Activated CD8-positive, alpha-beta memory T cell treated with anti-CD3 and anti-CD28 coated beads, Interleukin-2, amount 50 U/mL, for 24 hours (primary cell): ENCODE data around the gene PGAM1.
"Not testable (repeated sequence)": the region's sequence is repeated elsewhere in the genome, so short reads cannot be mapped to it uniquely, and the experiment has no call there.

Source experiments
- DNase-seq: peaks from one replicate; pipeline ENCODE4 v3.0.0-alpha.2; 2020; ENCODE audit errors: extremely low read depth

PGAM1 gene

DNA sequence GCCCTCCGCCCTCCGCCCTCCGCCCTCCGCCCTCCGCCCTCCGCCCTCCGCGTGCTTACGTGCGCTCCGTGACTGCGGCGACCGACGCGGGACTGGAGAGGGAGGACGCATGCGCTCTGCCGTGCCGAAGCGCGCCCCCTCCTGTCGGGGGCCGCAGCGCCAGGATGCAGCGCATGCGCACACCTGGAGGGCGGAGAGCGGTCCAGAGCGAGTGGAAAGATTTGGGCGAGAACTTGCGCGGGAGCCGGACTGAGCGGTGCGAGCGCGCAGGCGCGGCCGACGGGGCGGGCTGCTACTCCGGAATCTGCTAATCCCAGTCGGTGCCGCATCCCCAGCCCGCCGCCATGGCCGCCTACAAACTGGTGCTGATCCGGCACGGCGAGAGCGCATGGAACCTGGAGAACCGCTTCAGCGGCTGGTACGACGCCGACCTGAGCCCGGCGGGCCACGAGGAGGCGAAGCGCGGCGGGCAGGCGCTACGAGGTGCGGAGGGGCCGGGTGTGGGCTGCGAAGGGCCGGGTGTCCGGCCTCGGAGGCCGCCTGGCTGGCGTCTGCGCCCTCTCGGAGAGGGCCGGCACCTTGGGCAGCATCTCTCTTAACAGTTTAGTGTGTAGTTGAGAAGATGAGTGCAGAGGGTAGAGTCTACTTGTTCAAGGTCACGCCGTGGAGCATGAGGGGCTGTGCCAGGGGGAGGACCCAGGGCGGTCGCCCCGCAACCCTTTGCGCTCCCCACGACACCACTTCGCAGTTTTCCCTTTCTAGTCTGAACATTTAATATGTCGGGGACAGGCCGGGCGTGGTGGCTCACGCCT lies at the start of gene PGAM1:
TSS of gene PGAM1 (plus strand) at position 228 of the 812 bp plus-strand sequence. CDS start at position 345, 117 bp downstream.
- peak; percentile 83 for DNase-seq

- no peak for DNase-seq
These were observed 49.6 kb upstream of the PGAM1 start for GRCh38 chr10:97376413-97376812.

DNA sequence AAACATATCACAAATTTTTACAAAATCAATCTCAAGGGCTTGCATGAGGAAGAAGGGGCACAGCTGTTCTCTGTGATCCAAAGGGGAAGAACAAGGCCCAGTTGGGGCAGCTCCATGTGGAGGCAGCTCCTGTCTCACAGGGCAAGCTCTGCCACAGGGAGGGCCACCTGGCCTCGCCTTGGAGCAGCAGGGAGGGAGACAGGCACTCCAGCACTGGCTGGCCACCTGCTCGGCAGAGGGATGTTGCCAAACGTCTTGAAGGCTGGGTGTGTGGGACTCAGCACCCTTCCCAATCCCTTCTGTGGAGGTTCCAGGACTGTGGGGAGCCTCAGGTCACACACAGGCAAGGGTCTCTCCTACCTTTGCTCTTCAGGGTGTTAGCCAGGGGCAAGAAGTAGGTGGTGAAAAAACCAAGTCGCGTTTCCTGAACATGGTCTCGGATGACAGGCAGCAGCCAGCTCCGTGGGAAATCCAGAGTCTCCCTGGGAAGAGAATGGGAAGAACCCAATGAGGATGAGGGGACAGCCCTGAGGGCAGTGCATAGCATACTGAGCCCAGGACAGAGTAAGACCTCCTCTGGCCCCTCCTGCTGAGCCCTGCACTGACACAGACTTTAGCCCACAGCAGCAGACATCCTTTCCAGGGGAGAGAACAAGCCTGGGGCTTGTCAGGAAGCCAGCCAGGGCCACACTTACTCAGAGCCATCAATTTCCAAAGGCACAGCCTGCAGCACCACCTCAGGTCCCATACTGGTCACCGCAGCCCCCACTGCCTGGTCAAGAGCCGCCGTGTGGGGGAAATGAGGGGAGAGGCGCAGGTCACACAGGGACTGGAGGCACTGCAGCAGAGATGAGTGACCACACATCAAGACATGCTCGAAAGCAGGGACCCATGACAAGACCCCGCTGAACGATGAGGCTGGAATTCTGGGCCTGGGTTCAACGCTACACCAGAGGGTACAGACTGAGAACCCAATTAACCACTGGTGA lies 46.8 kb upstream of the PGAM1 start:
- DNase-seq, result no peak

GRCh38 chr10:97380516-97380915 lies 45.5 kb upstream of the PGAM1 start:
- no peak for DNase-seq

DNA sequence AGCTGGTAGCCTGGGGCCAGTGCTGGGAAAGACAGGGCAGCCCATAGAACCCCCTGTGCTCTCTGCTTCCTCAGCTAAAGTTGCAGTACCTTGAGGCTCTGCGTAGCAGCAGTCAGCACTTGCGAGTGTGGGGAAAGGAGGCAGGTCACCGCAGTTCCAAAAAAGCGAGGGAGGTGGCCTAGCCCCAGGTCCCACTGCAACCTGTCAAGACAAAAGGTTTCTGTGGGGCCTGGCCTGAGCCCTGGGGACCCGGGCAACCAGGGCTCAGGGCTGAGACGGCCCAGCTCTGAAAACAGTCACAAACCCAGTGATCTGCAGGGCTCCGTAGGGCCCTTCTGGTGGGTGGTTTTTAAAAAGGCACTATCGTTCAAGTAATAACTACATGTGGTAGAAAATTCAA lies 44.4 kb upstream of the PGAM1 start:
- DNase-seq, result no peak

GRCh38 chr10:97383159-97383558 lies 42.8 kb upstream of the PGAM1 start:
- DNase-seq, result no peak

DNA sequence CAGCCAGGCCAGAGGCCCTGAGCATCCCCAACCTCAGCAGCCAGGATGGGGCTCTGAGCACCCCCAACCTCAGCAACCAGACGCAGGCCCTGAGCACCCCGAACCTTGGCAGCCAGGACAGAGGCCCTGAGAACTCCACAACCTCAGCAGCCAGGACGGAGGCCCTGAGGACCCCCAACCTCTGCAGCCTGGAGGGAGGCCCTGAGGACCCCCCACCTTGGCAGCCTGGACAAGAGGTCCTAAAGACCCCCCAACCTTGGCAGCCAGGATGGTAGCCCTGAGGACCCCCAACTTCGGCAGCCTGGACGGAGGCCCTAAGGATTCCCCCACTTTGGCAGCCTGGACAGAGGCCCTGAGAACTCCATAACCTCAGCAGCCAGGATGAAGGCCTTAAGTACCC lies 41.8 kb upstream of the PGAM1 start:
- no peak for DNase-seq

GRCh38 chr10:97384641-97385040 lies 41.4 kb upstream of the PGAM1 start:
- no peak for DNase-seq

- DNase-seq, result no peak
These were observed 40.4 kb upstream of the PGAM1 start for GRCh38 chr10:97385565-97385964.

DNA sequence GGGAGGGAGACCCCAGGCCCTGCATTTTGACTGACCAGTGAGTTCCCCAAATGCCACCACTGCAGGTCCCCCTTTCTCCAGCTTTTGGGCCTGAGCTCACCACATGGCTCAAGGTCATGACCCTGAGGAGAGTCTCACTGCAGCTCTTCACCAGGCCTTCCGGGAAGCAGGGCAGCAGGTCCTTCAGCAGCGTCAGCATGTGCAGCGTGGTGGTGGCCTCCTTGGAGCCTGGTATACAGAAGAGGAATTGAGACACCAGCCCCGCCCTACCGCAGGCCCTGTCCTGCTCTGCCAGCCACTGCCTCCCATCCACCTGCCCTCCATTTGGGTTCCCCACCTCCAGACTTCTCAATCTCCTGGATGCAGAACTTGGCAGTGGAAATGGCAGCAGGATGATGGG lies 37.8 kb upstream of the PGAM1 start:
- no peak for DNase-seq

DNA sequence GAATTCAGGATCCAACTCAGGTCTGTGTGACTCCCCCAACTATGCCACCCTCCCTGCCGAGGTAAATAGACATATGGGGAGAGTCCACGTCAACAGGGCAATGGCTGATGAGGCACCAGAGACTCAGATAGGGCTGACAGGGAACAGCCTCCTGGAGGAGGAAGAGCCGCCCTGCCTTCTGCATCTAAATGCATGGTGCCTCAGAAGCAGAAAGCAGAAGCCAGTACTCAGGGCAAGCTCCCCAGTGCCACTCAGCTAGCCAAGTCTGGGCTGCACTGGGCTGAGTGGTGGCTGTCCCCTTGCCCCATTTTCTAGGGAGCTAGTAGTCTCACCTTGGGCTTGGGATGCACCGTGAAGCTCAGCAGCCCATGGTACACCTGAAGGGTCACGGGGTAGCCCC lies 35.9 kb upstream of the PGAM1 start:
- no peak for DNase-seq

DNA sequence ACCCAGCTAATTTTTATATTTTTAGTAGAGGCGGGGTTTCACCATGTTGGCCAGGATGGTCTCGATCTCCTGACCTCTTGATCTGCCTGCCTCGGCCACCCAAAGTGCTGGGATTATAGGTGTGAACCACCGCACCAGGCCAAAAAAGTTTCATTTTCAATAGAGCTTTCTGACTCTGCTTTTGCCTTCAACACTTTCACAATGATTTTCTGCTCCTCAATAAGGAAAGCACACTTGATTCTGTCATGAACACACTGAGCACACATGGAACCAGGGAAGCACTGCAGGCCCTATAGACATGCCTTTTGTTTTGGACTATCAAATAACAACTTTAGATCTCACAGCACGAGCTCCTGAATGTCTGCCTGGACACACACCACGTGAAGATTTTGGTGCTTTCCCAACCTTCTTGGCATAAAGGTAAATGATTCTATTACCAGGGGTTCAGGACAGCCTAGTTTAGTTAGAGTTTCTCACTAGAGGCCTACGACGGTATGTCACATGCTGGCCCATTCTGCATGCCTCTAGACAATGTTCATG lies 32.9 kb upstream of the PGAM1 start:
- no peak for DNase-seq

DNA sequence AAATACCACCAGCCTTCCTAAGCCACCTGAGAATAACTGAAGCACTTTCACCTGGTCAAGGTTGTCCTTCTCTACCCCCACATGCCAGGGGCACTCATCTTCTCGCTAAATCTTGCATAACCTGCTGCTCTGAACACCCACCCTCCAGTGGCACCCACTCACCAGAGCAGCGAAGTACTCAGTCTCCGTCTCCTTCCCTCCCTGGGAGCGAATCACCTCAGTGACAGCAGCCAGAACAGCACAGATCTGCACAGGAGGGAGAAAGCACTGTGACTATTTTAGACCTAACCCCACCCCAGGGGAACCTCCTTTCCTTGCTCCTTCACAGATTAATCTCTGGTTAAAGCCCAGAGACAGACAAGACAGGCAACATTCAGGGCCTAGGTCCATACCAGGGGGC lies 29.9 kb upstream of the PGAM1 start:
- no peak for DNase-seq

GRCh38 chr10:97399843-97400545 lies 26.0 kb upstream of the PGAM1 start:
- no peak for DNase-seq

DNA sequence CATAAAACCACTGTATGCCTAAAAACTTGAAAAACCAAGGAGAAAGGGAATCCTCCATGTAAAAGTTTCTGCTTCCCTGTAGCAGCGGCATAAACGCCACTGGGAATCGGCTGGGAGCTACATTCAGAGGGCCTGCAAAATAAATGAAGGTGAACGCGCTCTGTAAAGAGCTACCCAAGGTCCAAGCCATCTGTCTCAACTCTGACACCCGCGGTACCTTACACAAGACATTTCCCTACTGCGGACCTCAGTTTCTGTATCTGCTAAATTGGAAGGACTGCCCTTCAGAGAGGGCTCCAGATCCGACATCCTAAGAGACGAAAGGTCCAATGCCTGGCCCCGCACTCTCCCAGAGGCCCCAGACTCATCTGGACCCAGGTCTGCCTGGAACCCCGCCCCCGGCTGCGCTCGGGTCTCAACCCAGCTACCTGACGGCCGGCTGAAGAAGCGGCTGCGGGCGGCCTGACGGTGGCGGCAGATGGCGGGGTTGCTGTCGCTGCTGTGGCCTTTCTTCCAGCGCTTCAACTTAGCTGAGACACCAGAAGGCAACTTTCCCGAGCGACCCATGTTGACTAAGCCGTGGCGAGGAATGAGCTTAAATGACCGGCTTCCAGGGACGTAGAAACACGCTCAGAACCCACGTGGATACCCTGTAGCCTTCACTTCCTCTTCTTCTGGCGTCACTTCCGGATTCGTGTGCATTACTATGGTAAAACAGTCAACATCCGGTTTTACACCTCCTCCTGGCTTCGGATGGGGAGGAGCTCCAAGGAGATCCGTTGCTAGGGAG lies 25.1 kb upstream of the PGAM1 start, which contains the start of gene RRP12:
TSS of gene RRP12 (minus strand) at position 676 of the 790 bp plus-strand sequence. CDS start at position 567, 109 bp downstream.
- peak; percentile 79 for DNase-seq

GRCh38 chr10:97401455-97401919 lies 24.5 kb upstream of the PGAM1 start:
- no peak for DNase-seq

- no peak for DNase-seq
These were observed 21.9 kb upstream of the PGAM1 start for GRCh38 chr10:97404044-97404443.

GRCh38 chr10:97406064-97406463 lies 19.9 kb upstream of the PGAM1 start:
- no peak for DNase-seq

DNA sequence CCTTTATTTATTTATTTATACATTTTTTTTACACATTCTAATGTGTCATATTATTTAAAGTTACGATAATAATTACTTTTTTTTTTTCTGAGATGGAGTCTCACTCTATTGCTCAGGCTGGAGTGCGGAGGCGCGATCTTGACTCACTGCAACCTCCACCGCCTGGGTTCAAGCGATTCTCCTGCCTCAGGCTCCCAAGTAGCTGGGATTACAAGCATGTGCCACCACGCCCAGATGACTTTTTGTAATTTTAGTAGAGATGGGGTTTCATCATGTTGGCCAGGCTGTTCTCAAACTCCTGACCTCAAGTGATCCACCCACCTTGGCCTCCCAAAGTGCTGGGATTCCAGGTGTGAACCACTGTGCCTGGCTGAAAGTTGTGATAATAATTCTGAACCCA lies 19.5 kb upstream of the PGAM1 start:
- not testable (repeated sequence) for DNase-seq

- DNase-seq, result no peak
These were observed 18.6 kb upstream of the PGAM1 start for GRCh38 chr10:97407211-97407951.
